SK-N-SH (cell line): Measurements from ENCODE around the gene MID1. TPM values are rescaled to one million over a fixed set of nuclear protein-coding genes. Genes with fewer than 3 reads are reported as not detected.

Experiments used
- CTCF ChIA-PET: fragments of 300-600, 350-600 bp; formaldehyde crosslinking; extraction: SDS; loops from one replicate; lab custom pipeline; 2021; lab: Yijun Ruan, JAX
- POLR2A ChIA-PET: fragments of 350-600 bp; sonication (Branson Sonifier 250); formaldehyde crosslinking; extraction: SDS; loops from one replicate; lab custom pipeline; 2020; ENCODE audit warnings: antibody characterized with exemption, inconsistent platforms; lab: Yijun Ruan, JAX
- DNase-seq: peaks from one replicate; pipeline ENCODE4 v3.0.0; 2012
- H2AFZ ChIP-seq: fragments of 200-600 bp; sonication (generic); 2 replicates; pipeline ENCODE4 v1.8.1; 2016; ENCODE audit warnings: antibody characterized with exemption, mild to moderate bottlenecking, low read depth
- H3F3A ChIP-seq: fragments of 200-600 bp; sonication (generic); replicated peaks from 2 replicates; pipeline ENCODE3; 2016; ENCODE audit warnings: antibody characterized with exemption, mild to moderate bottlenecking; ENCODE audit not compliant: insufficient read depth
- H3K27ac ChIP-seq, 2 experiments: fragments of 200-500 bp in 1 of 2; fragments of 200-600 bp in 1 of 2; sonication (Bioruptor generic) in 1 of 2; sonication (generic), shearing (Covaris generic) in 1 of 2; 2 replicates each; pipeline versions ENCODE4 v1.5.1 to v1.6.1; 2014 to 2016; ENCODE audit warnings: low read depth in 2 of 2, inconsistent platforms in 1 of 2, low read length in 1 of 2, mild to moderate bottlenecking in 1 of 2, mixed read lengths in 1 of 2
- H3K27me3 ChIP-seq: fragments of 200-600 bp; sonication (generic), shearing (Covaris generic); 2 replicates; pipeline ENCODE4 v1.6.1; 2016; ENCODE audit warnings: mixed run types; ENCODE audit not compliant: insufficient read depth
- H3K36me3 ChIP-seq, 2 experiments: fragments of 200-500 bp in 1 of 2; fragments of 200-600 bp in 1 of 2; sonication (Bioruptor generic) in 1 of 2; sonication (generic) in 1 of 2; replicated peaks in 1 of 2; 2 replicates each; pipeline versions ENCODE3 to v1.5.1; 2014 to 2016; ENCODE audit warnings: low read length in 1 of 2, mild to moderate bottlenecking in 1 of 2; ENCODE audit not compliant: insufficient read depth in 2 of 2, control insufficient read depth in 1 of 2
- H3K4me1 ChIP-seq, 2 experiments: fragments of 200-500 bp in 1 of 2; fragments of 200-600 bp in 1 of 2; sonication (Bioruptor generic) in 1 of 2; sonication (generic), shearing (Covaris generic) in 1 of 2; 2 replicates each; pipeline versions ENCODE4 v1.5.1 to v1.6.1; 2014 to 2016; ENCODE audit warnings: low read depth in 1 of 2, low read length in 1 of 2, mixed run types in 1 of 2; ENCODE audit not compliant: insufficient read depth in 2 of 2, control insufficient read depth in 1 of 2
- H3K4me2 ChIP-seq: fragments of 200-600 bp; sonication (generic), shearing (Covaris generic); 2 replicates; pipeline ENCODE4 v1.6.1; 2017; ENCODE audit warnings: mixed run types
- H3K4me3 ChIP-seq, 2 experiments: fragments of 200-500 bp in 1 of 2; fragments of 200-600 bp in 1 of 2; sonication (Bioruptor generic) in 1 of 2; sonication (generic), shearing (Covaris generic) in 1 of 2; 2 replicates each; pipeline versions ENCODE4 v1.5.1 to v1.8.1; 2014 to 2016; ENCODE audit warnings: low read depth in 2 of 2, inconsistent platforms in 1 of 2, low read length in 1 of 2, mild to moderate bottlenecking in 1 of 2, mixed read lengths in 1 of 2, moderate library complexity in 1 of 2
- H3K79me2 ChIP-seq: fragments of 200-600 bp; sonication (generic); 2 replicates; pipeline ENCODE4 v1.8.1; 2017; ENCODE audit warnings: mild to moderate bottlenecking; ENCODE audit not compliant: insufficient read depth
- H3K9ac ChIP-seq: fragments of 200-600 bp; sonication (generic); 2 replicates; pipeline ENCODE4 v1.6.1; 2017; ENCODE audit warnings: mixed run types
- H3K9me2 ChIP-seq: fragments of 200-600 bp; sonication (generic); 2 replicates; pipeline ENCODE4 v1.6.1; 2017; ENCODE audit warnings: mixed run types
- H3K9me3 ChIP-seq: fragments of 200-600 bp; sonication (generic); 2 replicates; pipeline ENCODE4 v1.6.1; 2017; ENCODE audit warnings: mixed run types, mild to moderate bottlenecking, moderate library complexity
- H4K20me1 ChIP-seq: fragments of 200-600 bp; sonication (generic); 2 replicates; pipeline ENCODE4 v1.6.1; 2017; ENCODE audit warnings: mild to moderate bottlenecking, mixed run types; ENCODE audit not compliant: insufficient read depth
- ELF1 ChIP-seq: IDR thresholded peaks from 2 replicates; pipeline ENCODE4 v1.4.0; 2012
- EP300 ChIP-seq, 2 experiments: IDR thresholded peaks; 2 replicates each; pipeline versions ENCODE4 v1.4.0 to v1.6.1; 2012; ENCODE audit warnings: borderline replicate concordance in 1 of 2, low read depth in 1 of 2, low read length in 1 of 2
- FOXJ3 ChIP-seq: sonication (generic); formaldehyde crosslinking; IDR thresholded peaks from 2 replicates; pipeline ENCODE4 v1.5.1; 2020; ENCODE audit warnings: mild to moderate bottlenecking, missing genetic modification reagents
- GATA2 ChIP-seq: sonication (generic); formaldehyde crosslinking; IDR thresholded peaks from 2 replicates; pipeline ENCODE4 v1.5.0; 2020; ENCODE audit warnings: mild to moderate bottlenecking, missing genetic modification reagents
- NFIC ChIP-seq: IDR thresholded peaks from 2 replicates; pipeline ENCODE4 v1.4.0; 2012; ENCODE audit warnings: borderline replicate concordance
- NRF1 ChIP-seq: IDR thresholded peaks from 2 replicates; pipeline ENCODE4 v1.6.1; 2012; ENCODE audit warnings: low read depth, mild to moderate bottlenecking, low read length
- RAD21 ChIP-seq: IDR thresholded peaks from 2 replicates; pipeline ENCODE4 v1.6.1; 2012; ENCODE audit warnings: mild to moderate bottlenecking, low read length
- RFX5 ChIP-seq: IDR thresholded peaks from 2 replicates; pipeline ENCODE4 v1.6.1; 2012; ENCODE audit warnings: mild to moderate bottlenecking, improper control_type of control experiment, low read length
- SIN3A ChIP-seq: IDR thresholded peaks from 2 replicates; pipeline ENCODE4 v1.6.1; 2012; ENCODE audit warnings: low read depth, mild to moderate bottlenecking, low read length, moderate library complexity, borderline replicate concordance
- TEAD4 ChIP-seq: IDR thresholded peaks from 2 replicates; pipeline ENCODE4 v1.4.0; 2012; ENCODE audit warnings: mild to moderate bottlenecking, borderline replicate concordance; ENCODE audit not compliant: insufficient read depth
- YY1 ChIP-seq: IDR thresholded peaks from 2 replicates; pipeline ENCODE4 v1.4.0; 2012; ENCODE audit warnings: low read depth, mild to moderate bottlenecking
- WGBS: methylation state at CpG from one replicate; pipeline ENCODE4 v1.1.6; 2017; ENCODE audit warnings: low lambda C conversion rate; 5-methylcytosine and 5-hydroxymethylcytosine counted together
- polyA plus RNA-seq, 3 experiments: library from polyadenylated mRNA; depleted of rRNA; stranded (reverse); fragments of >200 nt; gene quantifications; 2 replicates each; pipeline ENCODE4 v1.2.3, GENCODE V29; 2012
- TF ChIP-seq, protein P1 (sequence below): IDR thresholded peaks from 2 replicates; pipeline ENCODE4 v1.4.0; 2012; ENCODE audit warnings: low read depth, borderline replicate concordance
- TF ChIP-seq, protein P2 (sequence below): fragments of 150-350 bp; IDR thresholded peaks from 2 replicates; pipeline ENCODE4 v1.6.1; 2016; ENCODE audit warnings: mild to moderate bottlenecking, low read depth, low read length
- TF ChIP-seq, protein P3 (sequence below): fragments of 200-600 bp; sonication (generic); IDR thresholded peaks from 2 replicates; pipeline ENCODE4 v1.6.1; 2017; ENCODE audit warnings: antibody characterized with exemption, mild to moderate bottlenecking, moderate library complexity
- TF ChIP-seq, protein P4 (sequence below): IDR thresholded peaks from 2 replicates; pipeline ENCODE4 v1.6.1; 2012; ENCODE audit warnings: mild to moderate bottlenecking, low read depth, low read length, moderate library complexity

Gene MID1
- polyA plus RNA-seq, 1 of the 3 experiments (the other 2 are of a cell fraction), result 10.4 TPM

DNA sequence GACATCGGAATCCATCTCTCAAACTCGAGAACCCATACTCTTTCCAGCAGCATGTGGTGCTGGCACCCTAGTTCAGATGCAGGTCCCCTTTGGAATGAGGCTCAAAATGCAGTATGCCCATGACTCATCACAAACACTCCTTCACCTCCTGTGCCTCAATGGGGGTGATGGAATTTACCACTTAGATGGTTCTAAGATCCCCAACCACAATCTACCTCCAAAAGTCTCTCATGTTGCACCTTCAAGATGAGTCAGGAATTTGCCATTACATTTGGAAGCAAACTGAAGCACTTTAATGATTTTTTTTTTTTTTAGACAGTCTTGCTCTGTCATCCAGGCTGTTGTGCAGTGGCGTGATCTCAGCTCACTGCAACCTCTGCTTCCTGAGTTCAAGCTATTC lies 8.5 kb upstream of the MID1 start (continued):
- TF ChIP-seq RFX5, result no peak
- TF ChIP-seq NRF1, result no peak
- no peak for TF ChIP-seq GATA2 (CRISPR knock-in tag)
- TF ChIP-seq SIN3A, result no peak
- no peak for TF ChIP-seq TEAD4

DNA sequence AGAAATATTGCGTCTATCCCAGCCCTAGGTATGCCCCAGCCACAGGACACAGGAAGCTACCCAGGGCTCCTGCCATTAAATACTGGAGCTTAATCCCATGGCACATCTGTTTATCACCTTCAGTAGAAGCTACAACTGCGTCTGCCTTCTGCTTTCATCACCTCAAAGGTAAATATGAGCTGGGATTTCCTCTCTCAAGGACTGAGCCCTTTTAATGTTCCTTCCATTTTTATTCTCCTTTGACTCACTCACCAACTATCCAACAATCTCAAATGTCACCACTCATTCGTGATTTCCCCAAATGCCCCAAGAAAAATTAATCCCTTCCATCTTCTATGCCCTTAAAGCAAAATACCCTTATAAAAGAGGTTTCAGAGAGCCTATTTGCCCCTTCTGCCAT lies 1.8 kb upstream of the MID1 start:
- no peak overlapping the region for H3K4me3 ChIP-seq
- WGBS, result 17% methylated on average over 3 of the region's 3 CpGs
- ChIA-PET CTCF (interaction anchor here (0.8 kb wide), 1 partner anchor 432 kb away, joined by 4 read pairs; no protein-coding TSS in a partner anchor), POLR2A (no interaction called here)
- H3K4me2 ChIP-seq, result no peak overlapping the region
- no peak for DNase-seq
- no peaks in the 10 kb centered on the region for H3K36me3 ChIP-seq
- no peaks in the 10 kb centered on the region for H3F3A ChIP-seq
- no peaks in the 10 kb centered on the region for H4K20me1 ChIP-seq
- H3K27me3 ChIP-seq, result peaks cover 13% of the 10 kb centered on the region; the same call in 1 of the 2 replicates
- no peak overlapping the region for H3K9ac ChIP-seq
- peaks cover 0 to 4% of the 10 kb centered on the region in 2 experiments; a peak in 3 of 4 replicates for H3K4me1 ChIP-seq
- H3K27ac ChIP-seq, result no peak overlapping the region
- no peaks in the 10 kb centered on the region for H3K9me2 ChIP-seq
- H3K79me2 ChIP-seq, result peaks cover 11% of the 10 kb centered on the region; the same call in 1 of the 2 replicates
- H2AFZ ChIP-seq, result no peak overlapping the region
- H3K9me3 ChIP-seq, result no peaks in the 10 kb centered on the region
- TF ChIP-seq EP300 (IDR thresholded peaks at IDR 0.05; ENCODE audit: borderline replicate concordance in 1 of 2, low read depth in 1 of 2, low read length in 1 of 2) (0 out of 4 replicates have a peak, but pooled peaks of 1 of the 2 experiments have one; percentile 2), FOXJ3 (CRISPR knock-in tag) (no peak), NFIC (no peak)

DNA sequence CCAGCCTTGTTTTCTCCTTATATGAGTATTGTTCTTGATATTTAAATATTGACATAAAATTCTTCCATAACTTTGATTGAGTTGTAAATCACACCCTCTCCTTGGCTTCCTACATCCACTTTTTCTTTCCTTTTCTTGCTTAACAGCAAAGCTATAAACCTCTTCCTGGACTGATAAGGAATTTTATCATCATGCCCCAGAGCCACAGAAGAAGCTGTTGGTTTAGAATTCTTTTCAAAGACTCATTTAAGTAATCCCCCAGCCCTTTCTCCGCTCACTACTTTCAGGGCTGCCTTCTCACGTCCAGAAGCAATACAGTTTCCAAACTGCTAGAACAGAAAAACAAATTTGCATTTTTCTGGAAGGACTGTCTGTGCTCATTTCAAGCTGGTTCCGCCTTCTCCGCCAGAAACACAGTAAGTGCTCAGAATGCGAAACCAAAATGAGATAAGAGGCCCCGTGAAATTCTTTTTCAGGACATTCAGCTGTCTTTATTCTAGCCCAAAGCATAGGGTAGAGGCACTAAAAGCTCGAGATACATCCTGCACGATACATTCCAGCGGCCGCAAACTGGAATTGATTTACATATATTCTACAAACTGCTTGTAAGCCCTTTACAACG lies 849 bp downstream of the MID1 start:
- Histone ChIP-seq H3K79me2 (peaks cover 11% of the 10 kb centered on the region; the same call in 1 of the 2 replicates), H3K27ac (peak overlapping the region; percentile 62 to 73; a peak in 3 of 4 replicates), H3K27me3 (peaks cover 13% of the 10 kb centered on the region; the same call in 1 of the 2 replicates), H3K9ac (peak overlapping the region; percentile 72), H3K4me3 (peak overlapping the region; percentile 65 to 76), H4K20me1 (no peaks in the 10 kb centered on the region), H3F3A (no peaks in the 10 kb centered on the region), H3K9me3 (no peaks in the 10 kb centered on the region), H3K4me1 (peaks cover 0 to 4% of the 10 kb centered on the region in 2 experiments; a peak in 3 of 4 replicates), H3K36me3 (no peaks in the 10 kb centered on the region), H3K4me2 (peak overlapping the region; percentile 82), H3K9me2 (no peaks in the 10 kb centered on the region), H2AFZ (peak overlapping the region; percentile 70; the same call in 1 of the 2 replicates)
- DNase-seq, result peak; percentile 13
- 9% methylated on average over 11 of the region's 11 CpGs for WGBS
- ChIA-PET POLR2A (interaction anchor here (1.0 kb wide), 1 partner anchor 21 kb away, joined by 3 read pairs; no protein-coding TSS in a partner anchor), CTCF (interaction anchor here (0.7 to 6.0 kb wide), 10 partner anchors 8 to 516 kb away, joined by 3 to 69 read pairs (median 4); no protein-coding TSS in a partner anchor)
- TF ChIP-seq, protein P1, sequence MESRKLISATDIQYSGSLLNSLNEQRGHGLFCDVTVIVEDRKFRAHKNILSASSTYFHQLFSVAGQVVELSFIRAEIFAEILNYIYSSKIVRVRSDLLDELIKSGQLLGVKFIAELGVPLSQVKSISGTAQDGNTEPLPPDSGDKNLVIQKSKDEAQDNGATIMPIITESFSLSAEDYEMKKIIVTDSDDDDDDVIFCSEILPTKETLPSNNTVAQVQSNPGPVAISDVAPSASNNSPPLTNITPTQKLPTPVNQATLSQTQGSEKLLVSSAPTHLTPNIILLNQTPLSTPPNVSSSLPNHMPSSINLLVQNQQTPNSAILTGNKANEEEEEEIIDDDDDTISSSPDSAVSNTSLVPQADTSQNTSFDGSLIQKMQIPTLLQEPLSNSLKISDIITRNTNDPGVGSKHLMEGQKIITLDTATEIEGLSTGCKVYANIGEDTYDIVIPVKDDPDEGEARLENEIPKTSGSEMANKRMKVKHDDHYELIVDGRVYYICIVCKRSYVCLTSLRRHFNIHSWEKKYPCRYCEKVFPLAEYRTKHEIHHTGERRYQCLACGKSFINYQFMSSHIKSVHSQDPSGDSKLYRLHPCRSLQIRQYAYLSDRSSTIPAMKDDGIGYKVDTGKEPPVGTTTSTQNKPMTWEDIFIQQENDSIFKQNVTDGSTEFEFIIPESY, result no peak
- TF ChIP-seq ELF1 (no peak), RAD21 (no peak), RFX5 (no peak), YY1 (no peak)
- TF ChIP-seq, protein P2, sequence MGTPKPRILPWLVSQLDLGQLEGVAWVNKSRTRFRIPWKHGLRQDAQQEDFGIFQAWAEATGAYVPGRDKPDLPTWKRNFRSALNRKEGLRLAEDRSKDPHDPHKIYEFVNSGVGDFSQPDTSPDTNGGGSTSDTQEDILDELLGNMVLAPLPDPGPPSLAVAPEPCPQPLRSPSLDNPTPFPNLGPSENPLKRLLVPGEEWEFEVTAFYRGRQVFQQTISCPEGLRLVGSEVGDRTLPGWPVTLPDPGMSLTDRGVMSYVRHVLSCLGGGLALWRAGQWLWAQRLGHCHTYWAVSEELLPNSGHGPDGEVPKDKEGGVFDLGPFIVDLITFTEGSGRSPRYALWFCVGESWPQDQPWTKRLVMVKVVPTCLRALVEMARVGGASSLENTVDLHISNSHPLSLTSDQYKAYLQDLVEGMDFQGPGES, result no peak
- TF ChIP-seq, protein P3, sequence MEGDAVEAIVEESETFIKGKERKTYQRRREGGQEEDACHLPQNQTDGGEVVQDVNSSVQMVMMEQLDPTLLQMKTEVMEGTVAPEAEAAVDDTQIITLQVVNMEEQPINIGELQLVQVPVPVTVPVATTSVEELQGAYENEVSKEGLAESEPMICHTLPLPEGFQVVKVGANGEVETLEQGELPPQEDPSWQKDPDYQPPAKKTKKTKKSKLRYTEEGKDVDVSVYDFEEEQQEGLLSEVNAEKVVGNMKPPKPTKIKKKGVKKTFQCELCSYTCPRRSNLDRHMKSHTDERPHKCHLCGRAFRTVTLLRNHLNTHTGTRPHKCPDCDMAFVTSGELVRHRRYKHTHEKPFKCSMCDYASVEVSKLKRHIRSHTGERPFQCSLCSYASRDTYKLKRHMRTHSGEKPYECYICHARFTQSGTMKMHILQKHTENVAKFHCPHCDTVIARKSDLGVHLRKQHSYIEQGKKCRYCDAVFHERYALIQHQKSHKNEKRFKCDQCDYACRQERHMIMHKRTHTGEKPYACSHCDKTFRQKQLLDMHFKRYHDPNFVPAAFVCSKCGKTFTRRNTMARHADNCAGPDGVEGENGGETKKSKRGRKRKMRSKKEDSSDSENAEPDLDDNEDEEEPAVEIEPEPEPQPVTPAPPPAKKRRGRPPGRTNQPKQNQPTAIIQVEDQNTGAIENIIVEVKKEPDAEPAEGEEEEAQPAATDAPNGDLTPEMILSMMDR, result no peak
- TF ChIP-seq, protein P4, sequence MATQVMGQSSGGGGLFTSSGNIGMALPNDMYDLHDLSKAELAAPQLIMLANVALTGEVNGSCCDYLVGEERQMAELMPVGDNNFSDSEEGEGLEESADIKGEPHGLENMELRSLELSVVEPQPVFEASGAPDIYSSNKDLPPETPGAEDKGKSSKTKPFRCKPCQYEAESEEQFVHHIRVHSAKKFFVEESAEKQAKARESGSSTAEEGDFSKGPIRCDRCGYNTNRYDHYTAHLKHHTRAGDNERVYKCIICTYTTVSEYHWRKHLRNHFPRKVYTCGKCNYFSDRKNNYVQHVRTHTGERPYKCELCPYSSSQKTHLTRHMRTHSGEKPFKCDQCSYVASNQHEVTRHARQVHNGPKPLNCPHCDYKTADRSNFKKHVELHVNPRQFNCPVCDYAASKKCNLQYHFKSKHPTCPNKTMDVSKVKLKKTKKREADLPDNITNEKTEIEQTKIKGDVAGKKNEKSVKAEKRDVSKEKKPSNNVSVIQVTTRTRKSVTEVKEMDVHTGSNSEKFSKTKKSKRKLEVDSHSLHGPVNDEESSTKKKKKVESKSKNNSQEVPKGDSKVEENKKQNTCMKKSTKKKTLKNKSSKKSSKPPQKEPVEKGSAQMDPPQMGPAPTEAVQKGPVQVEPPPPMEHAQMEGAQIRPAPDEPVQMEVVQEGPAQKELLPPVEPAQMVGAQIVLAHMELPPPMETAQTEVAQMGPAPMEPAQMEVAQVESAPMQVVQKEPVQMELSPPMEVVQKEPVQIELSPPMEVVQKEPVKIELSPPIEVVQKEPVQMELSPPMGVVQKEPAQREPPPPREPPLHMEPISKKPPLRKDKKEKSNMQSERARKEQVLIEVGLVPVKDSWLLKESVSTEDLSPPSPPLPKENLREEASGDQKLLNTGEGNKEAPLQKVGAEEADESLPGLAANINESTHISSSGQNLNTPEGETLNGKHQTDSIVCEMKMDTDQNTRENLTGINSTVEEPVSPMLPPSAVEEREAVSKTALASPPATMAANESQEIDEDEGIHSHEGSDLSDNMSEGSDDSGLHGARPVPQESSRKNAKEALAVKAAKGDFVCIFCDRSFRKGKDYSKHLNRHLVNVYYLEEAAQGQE, result no peak
